HG02623 (cell line): ENCODE measurements around the gene ANKRD28.
A peak's percentile ranks its signal among the peaks of the same experiment; 100 is the strongest.

Experiments used
- ATAC-seq: cut with Tn5 transposase; IDR thresholded peaks from one replicate; pipeline ENCODE4 v1.9.1; 2021; ENCODE audit warnings: moderate library complexity; ENCODE audit not compliant: unreplicated experiment

ANKRD28 gene

GRCh38 chr3:15728766-15729165, 69.0 kb downstream of the ANKRD28 start:
- no peak for ATAC-seq

GRCh38 chr3:15726881-15727280, 70.9 kb downstream of the ANKRD28 start:
- no peak for ATAC-seq

- peak; percentile 61 for ATAC-seq
Observed at GRCh38 chr3:15726043-15726442, 71.7 kb downstream of the ANKRD28 start.

GRCh38 chr3:15724446-15724845, 73.3 kb downstream of the ANKRD28 start:
- no peak for ATAC-seq

- no peak for ATAC-seq
Observed at GRCh38 chr3:15723624-15723884, 74.2 kb downstream of the ANKRD28 start.

- ATAC-seq, result no peak
Observed at GRCh38 chr3:15722877-15723623, 74.7 kb downstream of the ANKRD28 start.

- no peak for ATAC-seq
Observed at GRCh38 chr3:15716178-15716577, 81.6 kb downstream of the ANKRD28 start.

- ATAC-seq, result no peak
Observed at GRCh38 chr3:15714448-15714847, 83.3 kb downstream of the ANKRD28 start.

- no peak for ATAC-seq
Observed at GRCh38 chr3:15713364-15713763, 84.4 kb downstream of the ANKRD28 start.

- no peak for ATAC-seq
Observed at GRCh38 chr3:15711281-15711680, 86.5 kb downstream of the ANKRD28 start.

- no peak for ATAC-seq
Observed at GRCh38 chr3:15708882-15709677, 88.7 kb downstream of the ANKRD28 start.

- ATAC-seq, result no peak
Observed at GRCh38 chr3:15707779-15708178, 90.0 kb downstream of the ANKRD28 start.

- ATAC-seq, result no peak
Observed at GRCh38 chr3:15703346-15703745, 94.4 kb downstream of the ANKRD28 start.

GRCh38 chr3:15694628-15695027, 103.2 kb downstream of the ANKRD28 start:
- ATAC-seq, result no peak

- ATAC-seq, result no peak
Observed at GRCh38 chr3:15693355-15693754, 104.4 kb downstream of the ANKRD28 start.

- no peak for ATAC-seq
Observed at GRCh38 chr3:15690748-15691147, 107.0 kb downstream of the ANKRD28 start.

- ATAC-seq, result no peak
Observed at GRCh38 chr3:15690230-15690629, 107.5 kb downstream of the ANKRD28 start.

GRCh38 chr3:15685927-15686326, 111.9 kb downstream of the ANKRD28 start:
- no peak for ATAC-seq

GRCh38 chr3:15683253-15683652, 114.5 kb downstream of the ANKRD28 start:
- no peak for ATAC-seq

GRCh38 chr3:15682561-15683185, 115.1 kb downstream of the ANKRD28 start:
- no peak for ATAC-seq

- no peak for ATAC-seq
Observed at GRCh38 chr3:15681668-15682067, 116.1 kb downstream of the ANKRD28 start.

- no peak for ATAC-seq
Observed at GRCh38 chr3:15679306-15679705, 118.5 kb downstream of the ANKRD28 start.
